H9 (cell line): ENCODE results near the gene NUDT3. TPM values are rescaled to one million over a fixed set of nuclear protein-coding genes. Genes with fewer than 3 reads are reported as not detected.

ENCODE experiments used
- DNase-seq: peaks from one replicate; pipeline ENCODE4 v3.0.0-alpha.2; 2017
- H2AFZ ChIP-seq: one replicate; pipeline ENCODE4 v1.6.1; 2013; ENCODE audit warnings: mild to moderate bottlenecking, low read length, control low read depth, moderate library complexity
- H2AK5ac ChIP-seq: 2 replicates; pipeline ENCODE4 v1.6.1; 2013; ENCODE audit warnings: low read length, control low read depth, mixed read lengths; ENCODE audit not compliant: insufficient read length
- H2BK120ac ChIP-seq: one replicate; pipeline ENCODE4 v1.6.1; 2013; ENCODE audit warnings: low read depth, mild to moderate bottlenecking, low read length, control low read depth, inconsistent platforms; ENCODE audit not compliant: poor library complexity, severe bottlenecking
- H2BK12ac ChIP-seq: 2 replicates; pipeline ENCODE4 v1.6.1; 2013; ENCODE audit warnings: low read length, control low read depth, mixed read lengths, low read depth; ENCODE audit not compliant: insufficient read length
- H2BK15ac ChIP-seq: 2 replicates; pipeline ENCODE4 v1.6.1; 2013; ENCODE audit warnings: low read depth, low read length, control low read depth
- H2BK20ac ChIP-seq: one replicate; pipeline ENCODE4 v1.6.1; 2013; ENCODE audit warnings: low read depth, mild to moderate bottlenecking, low read length, control low read depth, inconsistent platforms; ENCODE audit not compliant: poor library complexity, severe bottlenecking
- H2BK5ac ChIP-seq: 2 replicates; pipeline ENCODE4 v1.6.1; 2013; ENCODE audit warnings: low read length, control low read depth, mixed read lengths; ENCODE audit not compliant: insufficient read length
- H3K14ac ChIP-seq: 2 replicates; pipeline ENCODE4 v1.6.1; 2013; ENCODE audit warnings: low read length, control low read depth; ENCODE audit not compliant: insufficient read depth
- H3K18ac ChIP-seq: 2 replicates; pipeline ENCODE4 v1.6.1; 2013; ENCODE audit warnings: low read depth, mild to moderate bottlenecking, mixed read lengths, low read length, control low read depth; ENCODE audit not compliant: insufficient read length
- H3K23ac ChIP-seq: 2 replicates; pipeline ENCODE4 v1.6.1; 2013; ENCODE audit warnings: low read length, control low read depth, mixed read lengths, low read depth; ENCODE audit not compliant: insufficient read length
- H3K23me2 ChIP-seq: 2 replicates; pipeline ENCODE4 v1.6.1; 2013; ENCODE audit warnings: low read depth, mild to moderate bottlenecking, mixed read lengths, low read length, control low read depth; ENCODE audit not compliant: insufficient read length, poor library complexity, severe bottlenecking
- H3K27ac ChIP-seq: 2 replicates; pipeline ENCODE4 v1.5.1; 2013; ENCODE audit warnings: low read length, control low read depth, mixed read lengths, low read depth; ENCODE audit not compliant: insufficient read length
- H3K27me3 ChIP-seq: 2 replicates; pipeline ENCODE4 v1.6.1; 2013; ENCODE audit warnings: low read length, control low read depth, inconsistent platforms; ENCODE audit not compliant: insufficient read depth
- H3K4ac ChIP-seq: 2 replicates; pipeline ENCODE4 v1.6.1; 2013; ENCODE audit warnings: low read depth, mild to moderate bottlenecking, control low read depth, inconsistent platforms, low read length, moderate library complexity
- H3K4me1 ChIP-seq: 2 replicates; pipeline ENCODE4 v1.6.1; 2013; ENCODE audit warnings: low read length, control low read depth, inconsistent platforms; ENCODE audit not compliant: insufficient read depth
- H3K4me2 ChIP-seq: 2 replicates; pipeline ENCODE4 v1.6.1; 2013; ENCODE audit warnings: low read length, control low read depth, mixed read lengths; ENCODE audit not compliant: insufficient read length, insufficient read depth
- H3K56ac ChIP-seq: 2 replicates; pipeline ENCODE4 v1.6.1; 2013; ENCODE audit warnings: low read depth, mild to moderate bottlenecking, mixed read lengths, low read length, control low read depth; ENCODE audit not compliant: insufficient read length
- H3K79me1 ChIP-seq: 2 replicates; pipeline ENCODE4 v1.6.1; 2013; ENCODE audit warnings: low read depth, mild to moderate bottlenecking, moderate library complexity, low read length, control low read depth, inconsistent platforms; ENCODE audit not compliant: insufficient read depth, poor library complexity, severe bottlenecking
- H3K79me2 ChIP-seq: 2 replicates; pipeline ENCODE4 v1.6.1; 2013; ENCODE audit warnings: low read length, control low read depth, inconsistent platforms; ENCODE audit not compliant: insufficient read depth
- H3K9ac ChIP-seq: 2 replicates; pipeline ENCODE4 v1.6.1; 2013; ENCODE audit warnings: low read length, control low read depth, mixed read lengths; ENCODE audit not compliant: insufficient read length; ENCODE audit errors: extremely low read depth
- H3K9me3 ChIP-seq: one replicate; pipeline ENCODE4 v1.6.1; 2013; ENCODE audit warnings: low read depth, low read length, inconsistent platforms; ENCODE audit not compliant: control insufficient read depth
- H3T11ph ChIP-seq: one replicate; pipeline ENCODE4 v1.6.1; 2013; ENCODE audit warnings: mild to moderate bottlenecking, low read length, control low read depth, inconsistent platforms
- H4K20me1 ChIP-seq: one replicate; pipeline ENCODE4 v1.6.1; 2013; ENCODE audit not compliant: control insufficient read depth, insufficient read length, insufficient read depth
- H4K5ac ChIP-seq: 2 replicates; pipeline ENCODE4 v1.6.1; 2013; ENCODE audit warnings: low read depth, mild to moderate bottlenecking, mixed read lengths, low read length, control low read depth; ENCODE audit not compliant: insufficient read length
- H4K8ac ChIP-seq: replicated peaks from 2 replicates; pipeline ENCODE4 v1.6.1; 2013; ENCODE audit warnings: low read length, control low read depth, mixed read lengths, low read depth; ENCODE audit not compliant: insufficient read length
- H4K91ac ChIP-seq: 2 replicates; pipeline ENCODE4 v1.6.1; 2013; ENCODE audit warnings: low read depth, mild to moderate bottlenecking, moderate library complexity, mixed read lengths, low read length, control low read depth; ENCODE audit not compliant: insufficient read length
- H3K27ac Mint-ChIP-seq, 3 experiments: 2 replicates in 2 of 3; 3 replicates in 1 of 3; pipeline ENCODE4 v1.8.0; 2020 to 2021; ENCODE audit warnings: mixed read lengths in 3 of 3, mild to moderate bottlenecking in 1 of 3, moderate library complexity in 1 of 3
- H3K27me3 Mint-ChIP-seq: 2 replicates; pipeline ENCODE4 v1.8.0; 2021; ENCODE audit warnings: low read depth, mild to moderate bottlenecking, moderate library complexity, mixed read lengths
- H3K36me3 Mint-ChIP-seq, 3 experiments: 2 replicates in 2 of 3; 3 replicates in 1 of 3; pipeline ENCODE4 v1.8.0; 2020 to 2021; ENCODE audit warnings: low read depth in 3 of 3, mixed read lengths in 3 of 3; ENCODE audit not compliant: insufficient read depth in 1 of 3
- H3K4me1 Mint-ChIP-seq, 2 experiments: 2 replicates each; pipeline ENCODE4 v1.8.0; 2020; ENCODE audit warnings: mixed read lengths in 2 of 2
- H3K4me3 Mint-ChIP-seq, 2 experiments: 2 replicates in 1 of 2; 3 replicates in 1 of 2; pipeline ENCODE4 v1.8.0; 2020 to 2021; ENCODE audit warnings: mild to moderate bottlenecking in 2 of 2, mixed read lengths in 2 of 2, moderate library complexity in 1 of 2
- H3K9me3 Mint-ChIP-seq, 2 experiments: 2 replicates in 1 of 2; 3 replicates in 1 of 2; pipeline ENCODE4 v1.8.0; 2020; ENCODE audit warnings: mild to moderate bottlenecking in 2 of 2, mixed read lengths in 2 of 2, moderate library complexity in 1 of 2
- WGBS: extraction: QIAGEN DNeasy Blood & Tissue Kit; methylation state at CpG from one replicate; pipeline ENCODE4 v1.1.7; 2013; ENCODE audit warnings: missing lambda C conversion rate, low lambda C conversion rate, mixed read lengths; ENCODE audit not compliant: insufficient read length; ENCODE audit errors: extremely low coverage; 5-methylcytosine and 5-hydroxymethylcytosine counted together
- total RNA-seq: library from RNA; stranded (reverse); gene quantifications from 2 replicates; pipeline ENCODE4 v1.2.1, GENCODE V29; 2021
- TF ChIP-seq, protein P1 (sequence below): fragments of 200-600 bp; sonication (generic); conservative IDR thresholded peaks from 3 replicates; pipeline ENCODE4 v1.8.0; 2021; ENCODE audit warnings: antibody characterized with exemption, mild to moderate bottlenecking

The NUDT3 gene
- total RNA-seq, 1 experiment from 2014 or later: 23.6 TPM

DNA sequence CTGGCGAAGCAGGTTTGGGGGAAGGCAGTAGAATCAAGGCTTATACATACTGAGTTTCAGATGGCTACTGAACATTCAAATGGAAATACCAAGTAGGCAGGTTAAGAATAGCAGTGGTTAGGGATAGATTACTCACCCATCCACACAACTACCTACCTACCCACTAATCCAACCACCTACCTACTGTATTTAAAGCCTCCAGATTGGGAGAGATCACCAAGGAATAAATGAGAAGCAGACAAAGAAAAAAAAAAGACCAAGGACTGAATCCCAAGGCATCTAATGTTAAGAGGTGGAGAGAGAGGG, 75.3 kb downstream of the NUDT3 start:
- Histone ChIP-seq H2AFZ (no peak overlapping the region), H3T11ph (no peak overlapping the region), H4K91ac (no peak overlapping the region), H4K8ac (no peak overlapping the region), H3K27ac (no peak overlapping the region), H4K5ac (no peak overlapping the region), H3K9ac (no peak overlapping the region), H2BK12ac (no peak overlapping the region), H3K79me2 (no peaks in the 10 kb centered on the region; the same call in 1 of the 2 replicates), H3K14ac (no peak overlapping the region), H3K4me2 (no peak overlapping the region), H3K4ac (no peak overlapping the region), H3K4me1 (peaks cover 5% of the 10 kb centered on the region; the same call in 1 of the 2 replicates), H2AK5ac (no peak overlapping the region), H3K18ac (no peak overlapping the region), H3K27me3 (no peaks in the 10 kb centered on the region), H2BK5ac (no peak overlapping the region), H3K23ac (no peak overlapping the region), H2BK120ac (no peak overlapping the region), H3K56ac (no peak overlapping the region), H2BK20ac (no peak overlapping the region), H3K79me1 (no peaks in the 10 kb centered on the region), H4K20me1 (no peaks in the 10 kb centered on the region), H3K9me3 (no peaks in the 10 kb centered on the region), H2BK15ac (no peak overlapping the region), H3K23me2 (no peaks in the 10 kb centered on the region)
- TF ChIP-seq, protein P1, sequence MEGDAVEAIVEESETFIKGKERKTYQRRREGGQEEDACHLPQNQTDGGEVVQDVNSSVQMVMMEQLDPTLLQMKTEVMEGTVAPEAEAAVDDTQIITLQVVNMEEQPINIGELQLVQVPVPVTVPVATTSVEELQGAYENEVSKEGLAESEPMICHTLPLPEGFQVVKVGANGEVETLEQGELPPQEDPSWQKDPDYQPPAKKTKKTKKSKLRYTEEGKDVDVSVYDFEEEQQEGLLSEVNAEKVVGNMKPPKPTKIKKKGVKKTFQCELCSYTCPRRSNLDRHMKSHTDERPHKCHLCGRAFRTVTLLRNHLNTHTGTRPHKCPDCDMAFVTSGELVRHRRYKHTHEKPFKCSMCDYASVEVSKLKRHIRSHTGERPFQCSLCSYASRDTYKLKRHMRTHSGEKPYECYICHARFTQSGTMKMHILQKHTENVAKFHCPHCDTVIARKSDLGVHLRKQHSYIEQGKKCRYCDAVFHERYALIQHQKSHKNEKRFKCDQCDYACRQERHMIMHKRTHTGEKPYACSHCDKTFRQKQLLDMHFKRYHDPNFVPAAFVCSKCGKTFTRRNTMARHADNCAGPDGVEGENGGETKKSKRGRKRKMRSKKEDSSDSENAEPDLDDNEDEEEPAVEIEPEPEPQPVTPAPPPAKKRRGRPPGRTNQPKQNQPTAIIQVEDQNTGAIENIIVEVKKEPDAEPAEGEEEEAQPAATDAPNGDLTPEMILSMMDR: no peak
- WGBS: no CpG with 5 or more reads among the region's 1 CpG
- Mint-ChIP-seq H3K27ac (peak overlapping the region in 2 of 3 experiments; percentile 40 to 64; a peak in 4 of 7 replicates), H3K4me1 (peaks cover 22 to 30% of the 10 kb centered on the region in 2 experiments), H3K4me3 (no peak overlapping the region; a peak in 1 of 5 replicates), H3K27me3 (no peaks in the 10 kb centered on the region), H3K36me3 (no peaks in the 10 kb centered on the region; a peak in 1 of 7 replicates), H3K9me3 (no peaks in the 10 kb centered on the region)
- DNase-seq: no peak
